ENCODE measurements around the gene NFIB. TPM values are rescaled to one million over a fixed set of nuclear protein-coding genes. Genes with fewer than 3 reads are reported as not detected.

Gene NFIB
- total and polyA plus RNA-seq, 4 experiments from 2014 or later: not detected

DNA sequence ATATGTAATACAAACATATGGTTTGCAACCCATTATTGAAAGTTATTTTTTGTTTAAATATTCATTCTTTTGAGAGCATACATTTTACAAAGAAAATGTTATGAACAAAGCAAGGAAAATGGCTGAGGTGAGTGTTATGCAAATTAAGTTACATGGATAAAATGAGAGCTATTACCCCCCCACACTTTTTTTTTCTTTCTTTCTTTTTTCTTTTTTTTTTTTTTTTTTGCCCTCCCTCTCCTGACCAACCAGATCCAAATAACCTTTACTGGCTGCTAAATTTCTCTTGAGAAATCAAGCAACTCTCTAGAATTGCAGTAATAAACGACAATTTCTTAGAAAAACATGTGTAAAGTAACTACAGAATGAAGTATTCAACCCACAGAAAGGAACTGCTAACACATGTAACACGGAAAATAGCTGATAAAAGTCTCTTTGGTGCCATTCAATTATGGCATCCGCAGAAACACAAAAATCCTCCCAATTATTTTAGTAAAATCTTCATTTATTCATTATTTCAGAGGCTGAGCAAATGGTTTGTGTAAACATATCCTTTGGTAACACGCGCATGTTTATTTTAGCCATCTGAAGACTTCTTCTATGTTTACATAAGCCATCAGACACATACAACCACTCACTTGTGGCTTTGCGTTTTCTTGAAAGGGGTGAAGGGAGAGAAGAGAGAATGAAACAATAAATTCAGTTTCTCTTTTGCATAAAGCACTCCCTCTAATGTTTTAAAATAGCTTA is 216.1 kb downstream of the NFIB start:
- DNase-seq: no peak
- intact Hi-C loops (cut with micrococcal nuclease): no loop called here
- H3K4me1 Mint-ChIP-seq: no peaks in the 10 kb centered on the region
- no peaks in the 10 kb centered on the region for H3K27me3 ChIP-seq (ENCODE audit: insufficient read depth, low read length)
- H3K36me3 ChIP-seq (ENCODE audit: insufficient read depth, low read length): no peaks in the 10 kb centered on the region
- H3K27ac Mint-ChIP-seq: no peak overlapping the region
- ChIA-PET CTCF (ENCODE audit: partially characterized antibody) (no interaction called here), POLR2A (ENCODE audit: partially characterized antibody) (no interaction called here)
- H3K4me3 Mint-ChIP-seq: no peak overlapping the region
- no peaks in the 10 kb centered on the region for H3K9me3 ChIP-seq (ENCODE audit: control insufficient read depth in 1 of 2, low read length in 2 of 2)
- H3K36me3 Mint-ChIP-seq: no peaks in the 10 kb centered on the region
- no peaks in the 10 kb centered on the region for H3K4me1 ChIP-seq (ENCODE audit: insufficient read depth, low read length)
- no peaks in the 10 kb centered on the region for H3K9me3 Mint-ChIP-seq
- no peaks in the 10 kb centered on the region for H3K27me3 Mint-ChIP-seq
- H3K27ac ChIP-seq (ENCODE audit: low read depth, low read length): no peak overlapping the region
- no peak overlapping the region for H3K4me3 ChIP-seq (ENCODE audit: low read length in 2 of 2)

DNA sequence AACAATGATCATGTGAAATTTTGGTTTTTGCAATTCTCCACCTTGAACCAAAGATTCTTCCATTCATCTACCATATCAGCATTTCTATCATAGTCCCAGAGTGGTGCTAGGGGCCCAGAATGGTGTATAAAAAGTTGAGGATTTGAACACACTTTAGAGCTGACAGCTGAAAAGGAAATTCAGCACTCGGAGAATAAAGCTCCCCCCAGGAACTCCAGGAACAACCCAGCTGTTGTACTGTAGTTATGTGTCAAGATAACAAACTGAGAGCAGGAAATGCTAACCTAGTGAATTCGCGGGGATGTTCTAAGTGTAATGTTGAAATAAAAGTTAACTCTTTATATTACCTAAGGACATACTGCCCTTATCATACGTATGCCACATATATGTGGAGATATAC is 216.7 kb downstream of the NFIB start:
- H3K27me3 ChIP-seq (ENCODE audit: insufficient read depth, low read length): no peaks in the 10 kb centered on the region
- CTCF ChIA-PET (ENCODE audit: partially characterized antibody): no interaction called here
- no peaks in the 10 kb centered on the region for H3K4me1 ChIP-seq (ENCODE audit: insufficient read depth, low read length)
- intact Hi-C loops (cut with micrococcal nuclease): no loop called here
- POLR2A ChIA-PET (ENCODE audit: partially characterized antibody): no interaction called here
- DNase-seq: no peak
- no peaks in the 10 kb centered on the region for H3K9me3 ChIP-seq (ENCODE audit: control insufficient read depth in 1 of 2, low read length in 2 of 2)
- no peak overlapping the region for H3K27ac ChIP-seq (ENCODE audit: low read depth, low read length)
- Mint-ChIP-seq H3K27ac (no peak overlapping the region), H3K27me3 (no peaks in the 10 kb centered on the region), H3K4me1 (no peaks in the 10 kb centered on the region), H3K36me3 (no peaks in the 10 kb centered on the region), H3K9me3 (no peaks in the 10 kb centered on the region), H3K4me3 (no peak overlapping the region)
- no peaks in the 10 kb centered on the region for H3K36me3 ChIP-seq (ENCODE audit: insufficient read depth, low read length)
- no peak overlapping the region for H3K4me3 ChIP-seq (ENCODE audit: low read length in 2 of 2)

DNA sequence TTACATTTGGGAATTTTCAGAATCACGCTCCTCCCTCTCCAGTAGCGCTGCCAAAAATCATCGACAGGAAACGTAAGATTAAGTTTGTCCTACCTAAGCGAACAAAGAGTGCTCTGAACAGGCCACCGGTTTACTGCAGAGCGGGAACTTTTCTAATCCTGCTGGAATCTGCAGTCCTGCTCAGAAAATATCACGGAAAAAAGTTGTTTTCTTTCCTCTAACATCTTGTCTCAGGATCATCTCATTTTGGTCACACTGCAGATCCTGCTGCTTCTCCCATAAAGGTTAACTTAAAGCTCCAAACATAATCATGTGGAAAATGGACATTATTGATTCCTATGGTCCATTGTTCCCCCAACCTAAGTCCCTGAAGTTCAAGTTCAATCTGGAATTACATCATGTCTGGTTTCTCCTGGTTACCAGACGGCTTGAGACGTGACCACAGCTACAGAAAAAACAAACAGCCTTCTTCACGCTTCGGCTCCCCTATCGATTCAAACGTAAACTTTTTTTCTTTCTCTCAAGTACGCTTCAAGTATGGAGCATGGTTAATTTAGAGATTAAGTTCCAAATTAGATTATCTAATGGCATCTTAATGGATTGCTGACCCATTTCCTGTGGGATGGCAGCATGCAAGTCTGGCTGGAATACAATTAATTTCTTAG is 217.6 kb downstream of the NFIB start:
- Histone ChIP-seq H3K27me3 (ENCODE audit: insufficient read depth, low read length) (no peaks in the 10 kb centered on the region), H3K27ac (ENCODE audit: low read depth, low read length) (no peak overlapping the region), H3K4me1 (ENCODE audit: insufficient read depth, low read length) (no peaks in the 10 kb centered on the region), H3K9me3 (ENCODE audit: control insufficient read depth in 1 of 2, low read length in 2 of 2) (no peaks in the 10 kb centered on the region), H3K36me3 (ENCODE audit: insufficient read depth, low read length) (no peaks in the 10 kb centered on the region), H3K4me3 (ENCODE audit: low read length in 2 of 2) (no peak overlapping the region)
- H3K27me3 Mint-ChIP-seq: no peaks in the 10 kb centered on the region
- ChIA-PET CTCF (ENCODE audit: partially characterized antibody) (no interaction called here), POLR2A (ENCODE audit: partially characterized antibody) (no interaction called here)
- no peaks in the 10 kb centered on the region for H3K4me1 Mint-ChIP-seq
- no peak overlapping the region for H3K27ac Mint-ChIP-seq
- no peak overlapping the region for H3K4me3 Mint-ChIP-seq
- no peak for DNase-seq
- H3K9me3 Mint-ChIP-seq: no peaks in the 10 kb centered on the region
- intact Hi-C loops (cut with micrococcal nuclease): no loop called here
- no peaks in the 10 kb centered on the region for H3K36me3 Mint-ChIP-seq

DNA sequence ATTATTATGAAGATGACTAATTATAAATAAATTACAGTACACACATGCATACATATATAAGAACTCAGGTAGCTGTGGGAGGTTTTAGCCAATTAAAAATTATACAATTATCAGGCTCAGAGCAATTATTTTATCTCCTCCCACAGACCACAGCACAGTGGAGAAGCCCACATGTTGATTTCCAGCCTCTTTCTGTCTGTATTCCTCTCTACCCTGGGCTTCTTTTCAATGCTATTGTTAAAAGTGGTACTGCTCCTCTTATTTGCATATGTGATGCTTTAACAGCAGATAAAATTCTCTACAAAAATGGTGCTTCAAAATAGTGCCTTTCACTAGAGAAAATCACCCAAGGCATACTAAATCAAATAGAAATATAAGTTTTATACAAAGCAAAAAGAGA is 218.7 kb downstream of the NFIB start:
- no peak overlapping the region for H3K27ac ChIP-seq (ENCODE audit: low read depth, low read length)
- no peak overlapping the region for H3K4me3 ChIP-seq (ENCODE audit: low read length in 2 of 2)
- ChIA-PET CTCF (ENCODE audit: partially characterized antibody) (no interaction called here), POLR2A (ENCODE audit: partially characterized antibody) (no interaction called here)
- no peaks in the 10 kb centered on the region for H3K9me3 ChIP-seq (ENCODE audit: control insufficient read depth in 1 of 2, low read length in 2 of 2)
- Mint-ChIP-seq H3K9me3 (no peaks in the 10 kb centered on the region), H3K4me3 (no peak overlapping the region), H3K27me3 (no peaks in the 10 kb centered on the region), H3K4me1 (no peaks in the 10 kb centered on the region), H3K36me3 (no peaks in the 10 kb centered on the region), H3K27ac (no peak overlapping the region)
- no peaks in the 10 kb centered on the region for H3K27me3 ChIP-seq (ENCODE audit: insufficient read depth, low read length)
- no peaks in the 10 kb centered on the region for H3K36me3 ChIP-seq (ENCODE audit: insufficient read depth, low read length)
- no peak for DNase-seq
- H3K4me1 ChIP-seq (ENCODE audit: insufficient read depth, low read length): no peaks in the 10 kb centered on the region
- intact Hi-C loops (cut with micrococcal nuclease): no loop called here

DNA sequence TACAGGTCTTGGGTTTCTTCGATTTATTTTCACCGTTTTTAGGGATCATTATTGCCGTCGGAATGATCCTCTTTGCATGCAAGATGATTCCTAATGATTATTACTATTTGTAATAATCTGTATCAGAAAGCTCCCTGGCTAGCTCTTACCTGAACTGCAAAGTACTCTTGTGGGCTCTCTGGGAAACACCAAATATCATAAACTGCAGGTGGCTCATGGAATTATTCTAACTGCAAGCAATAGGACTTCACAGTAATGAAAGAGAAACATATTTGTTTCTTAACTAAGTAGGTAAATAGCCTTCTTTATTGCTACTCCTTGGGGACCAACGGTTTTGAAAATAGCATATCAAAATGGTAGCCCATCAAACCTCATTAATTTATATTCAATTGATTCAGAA is 219.4 kb downstream of the NFIB start:
- ChIA-PET CTCF (ENCODE audit: partially characterized antibody) (no interaction called here), POLR2A (ENCODE audit: partially characterized antibody) (no interaction called here)
- Mint-ChIP-seq H3K4me3 (no peak overlapping the region), H3K4me1 (no peaks in the 10 kb centered on the region), H3K36me3 (no peaks in the 10 kb centered on the region), H3K27ac (no peak overlapping the region), H3K27me3 (no peaks in the 10 kb centered on the region), H3K9me3 (no peaks in the 10 kb centered on the region)
- no peaks in the 10 kb centered on the region for H3K9me3 ChIP-seq (ENCODE audit: control insufficient read depth in 1 of 2, low read length in 2 of 2)
- no peaks in the 10 kb centered on the region for H3K27me3 ChIP-seq (ENCODE audit: insufficient read depth, low read length)
- no peak for DNase-seq
- no peaks in the 10 kb centered on the region for H3K36me3 ChIP-seq (ENCODE audit: insufficient read depth, low read length)
- H3K4me3 ChIP-seq (ENCODE audit: low read length in 2 of 2): no peak overlapping the region
- no peaks in the 10 kb centered on the region for H3K4me1 ChIP-seq (ENCODE audit: insufficient read depth, low read length)
- no peak overlapping the region for H3K27ac ChIP-seq (ENCODE audit: low read depth, low read length)
- intact Hi-C loops (cut with micrococcal nuclease): no loop called here

DNA sequence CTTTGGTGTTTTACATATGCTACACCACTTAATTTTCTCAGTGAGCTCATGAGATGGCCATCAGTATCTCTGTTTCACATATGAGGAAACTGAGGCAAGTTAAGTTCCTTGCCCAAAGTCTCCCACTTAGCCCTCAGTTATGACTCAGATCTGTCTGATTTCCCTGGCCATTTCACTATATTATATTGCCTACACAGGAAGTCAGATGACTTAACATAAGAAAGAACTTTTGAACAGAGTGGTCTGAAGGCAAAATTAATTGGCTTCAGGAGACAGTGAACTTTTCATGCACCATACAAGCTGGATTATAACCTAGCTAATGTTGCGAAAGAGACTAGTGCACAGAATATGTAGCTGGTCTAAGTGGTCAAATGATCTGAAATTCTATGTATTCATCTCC is 221.6 kb downstream of the NFIB start:
- intact Hi-C loops (cut with micrococcal nuclease): no loop called here
- H3K4me3 Mint-ChIP-seq: no peak overlapping the region
- H3K4me1 Mint-ChIP-seq: no peaks in the 10 kb centered on the region
- H3K9me3 Mint-ChIP-seq: peaks cover 0 to 6% (median 0%) of the 10 kb centered on the region in 8 donors
- no peak overlapping the region for H3K4me3 ChIP-seq (ENCODE audit: low read length in 2 of 2)
- no peak overlapping the region for H3K27ac ChIP-seq (ENCODE audit: low read depth, low read length)
- no peaks in the 10 kb centered on the region for H3K27me3 ChIP-seq (ENCODE audit: insufficient read depth, low read length)
- POLR2A ChIA-PET (ENCODE audit: partially characterized antibody): no interaction called here
- no peaks in the 10 kb centered on the region for H3K4me1 ChIP-seq (ENCODE audit: insufficient read depth, low read length)
- H3K36me3 ChIP-seq (ENCODE audit: insufficient read depth, low read length): no peaks in the 10 kb centered on the region
- no peaks in the 10 kb centered on the region for H3K9me3 ChIP-seq (ENCODE audit: control insufficient read depth in 1 of 2, low read length in 2 of 2)
- no peaks in the 10 kb centered on the region for H3K36me3 Mint-ChIP-seq
- no peak overlapping the region for H3K27ac Mint-ChIP-seq
- CTCF ChIA-PET (ENCODE audit: partially characterized antibody): interaction anchor here (1.2 kb wide), 1 partner anchor 21 kb away, joined by 3 read pairs; no protein-coding TSS in a partner anchor
- no peak for DNase-seq
- H3K27me3 Mint-ChIP-seq: no peaks in the 10 kb centered on the region

DNA sequence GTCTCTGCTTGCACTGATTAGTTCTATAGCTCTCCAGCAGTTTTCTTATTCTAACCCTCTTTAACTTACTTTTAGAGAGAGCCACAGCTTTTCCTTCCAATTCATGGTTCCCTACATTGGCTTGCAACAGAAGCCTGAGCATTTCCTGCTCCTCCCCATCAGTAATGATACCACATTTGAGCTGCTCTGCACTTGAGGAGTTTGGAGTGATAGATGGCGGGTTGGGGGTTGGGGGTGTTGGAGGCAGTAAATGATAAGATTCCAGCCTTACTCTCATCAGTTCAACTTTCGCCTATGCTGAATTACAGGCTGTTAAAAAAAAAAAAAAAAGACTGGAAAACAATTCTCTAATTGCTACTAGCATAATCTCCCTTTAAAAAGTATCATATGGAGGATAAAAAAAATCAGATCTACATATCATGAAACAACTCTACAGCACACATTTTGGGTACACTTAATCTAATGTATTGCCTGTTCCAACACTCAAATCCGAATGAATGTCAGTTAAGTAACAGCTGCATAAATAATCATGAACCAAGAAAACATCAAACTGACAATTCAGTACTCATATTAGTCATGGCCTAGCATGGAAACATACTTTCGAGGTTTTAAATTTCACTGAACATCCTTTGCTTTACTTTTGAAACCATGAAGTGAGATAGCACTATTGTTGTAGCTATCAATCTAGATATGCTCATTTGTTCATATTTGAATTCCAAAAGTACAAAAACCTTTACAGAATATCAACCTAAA is 224.7 kb downstream of the NFIB start:
- Mint-ChIP-seq H3K27ac (no peak overlapping the region), H3K4me1 (no peaks in the 10 kb centered on the region), H3K4me3 (no peak overlapping the region), H3K9me3 (peaks cover 0 to 6% (median 0%) of the 10 kb centered on the region in 8 donors), H3K36me3 (no peaks in the 10 kb centered on the region), H3K27me3 (no peaks in the 10 kb centered on the region)
- Histone ChIP-seq H3K4me3 (ENCODE audit: low read length in 2 of 2) (no peak overlapping the region), H3K4me1 (ENCODE audit: insufficient read depth, low read length) (no peaks in the 10 kb centered on the region), H3K9me3 (ENCODE audit: control insufficient read depth in 1 of 2, low read length in 2 of 2) (no peaks in the 10 kb centered on the region), H3K36me3 (ENCODE audit: insufficient read depth, low read length) (no peaks in the 10 kb centered on the region), H3K27me3 (ENCODE audit: insufficient read depth, low read length) (no peaks in the 10 kb centered on the region), H3K27ac (ENCODE audit: low read depth, low read length) (no peak overlapping the region)
- DNase-seq: no peak
- CTCF ChIA-PET (ENCODE audit: partially characterized antibody): no interaction called here
- intact Hi-C loops (cut with micrococcal nuclease): no loop called here
- POLR2A ChIA-PET (ENCODE audit: partially characterized antibody): no interaction called here

Measured in CD4-positive, alpha-beta memory T cell (primary cell).